Measurements from ENCODE around the gene MCFD2. TPM values are rescaled to one million over a fixed set of nuclear protein-coding genes. Genes with fewer than 3 reads are reported as not detected.
"Not testable (repeated sequence)": the region's sequence is repeated elsewhere in the genome, so short reads cannot be mapped to it uniquely, and the experiment has no call there.

MCFD2 gene
- total RNA-seq, 1 experiment from 2014 or later, result 97.6 TPM

- Histone ChIP-seq H3K36me3 (no peaks in the 10 kb centered on the region), H3K27me3 (replicated peaks) (no peaks in the 10 kb centered on the region), H3K9me3 (replicated peaks) (no peaks in the 10 kb centered on the region), H3K4me3 (no peak overlapping the region), H3K27ac (no peak overlapping the region), H3K4me1 (replicated peaks) (peaks cover 30% of the 10 kb centered on the region)
- no peak for DNase-seq (ENCODE audit: low read depth in 1 of 2, low spot score in 2 of 2)
Measured at GRCh38 chr2:46885376-46885775, 30.2 kb downstream of the MCFD2 start.

- DNase-seq (ENCODE audit: low read depth in 1 of 2, low spot score in 2 of 2), result no peak
- Histone ChIP-seq H3K4me1 (replicated peaks) (peaks cover 52% of the 10 kb centered on the region), H3K27me3 (replicated peaks) (no peaks in the 10 kb centered on the region), H3K9me3 (replicated peaks) (no peaks in the 10 kb centered on the region), H3K4me3 (no peak overlapping the region), H3K36me3 (no peaks in the 10 kb centered on the region), H3K27ac (no peak overlapping the region)
Measured at GRCh38 chr2:46879511-46879910, 36.1 kb downstream of the MCFD2 start.

DNA sequence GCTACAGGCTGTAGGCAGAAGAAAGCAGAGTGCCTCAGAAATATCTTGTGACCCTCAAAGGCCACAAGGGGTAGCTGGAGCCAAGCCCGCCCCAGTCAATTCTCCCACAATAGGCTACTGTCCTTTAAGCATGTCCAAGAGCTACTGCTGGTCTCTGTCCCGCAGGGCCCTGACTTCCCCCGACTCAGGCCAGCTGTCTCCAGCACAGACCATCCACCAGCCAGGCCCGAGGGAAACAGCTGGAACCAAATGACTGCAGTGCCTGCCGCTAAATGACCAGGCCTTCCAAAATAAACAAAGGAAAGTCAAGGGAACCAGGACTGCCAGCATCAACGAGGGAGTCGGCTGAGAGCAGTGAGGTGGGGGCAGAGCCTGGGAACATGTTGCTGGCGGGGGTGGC, 36.7 kb downstream of the MCFD2 start:
- H3K4me1 ChIP-seq (replicated peaks), result peaks cover 58% of the 10 kb centered on the region

DNA sequence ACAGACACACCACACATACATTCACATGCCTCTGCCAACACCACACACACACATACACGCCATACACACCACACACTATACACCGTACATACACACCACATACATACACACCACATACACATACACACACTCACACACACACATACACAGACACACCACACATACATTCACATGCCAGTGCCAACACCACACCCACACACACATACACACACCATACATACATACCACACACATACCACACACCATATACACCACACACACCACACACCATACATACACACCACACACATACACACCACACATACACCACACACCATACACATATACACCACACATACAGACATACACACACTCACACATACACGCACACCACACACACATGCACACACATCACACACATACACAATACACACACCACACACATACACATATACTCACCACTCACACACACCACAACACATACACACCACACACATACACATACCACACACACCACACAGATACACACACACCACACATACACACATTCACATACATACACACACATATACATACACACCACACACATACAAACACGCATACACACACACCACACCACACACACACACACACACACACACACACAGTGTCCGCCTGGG, 37.2 kb downstream of the MCFD2 start:
- Histone ChIP-seq H3K4me3 (no peak overlapping the region), H3K27me3 (replicated peaks) (no peaks in the 10 kb centered on the region), H3K27ac (no peak overlapping the region), H3K4me1 (replicated peaks) (peaks cover 63% of the 10 kb centered on the region), H3K36me3 (no peaks in the 10 kb centered on the region), H3K9me3 (replicated peaks) (no peaks in the 10 kb centered on the region)
- DNase-seq (ENCODE audit: low read depth in 1 of 2, low spot score in 2 of 2), result no peak

More for the DNA sequence above, 36.7 kb downstream of the MCFD2 start:
- no peaks in the 10 kb centered on the region for H3K9me3 ChIP-seq (replicated peaks)
- no peak overlapping the region for H3K27ac ChIP-seq
- no peaks in the 10 kb centered on the region for H3K27me3 ChIP-seq (replicated peaks)
- peak in 1 of 2 experiments; percentile 45 for DNase-seq (ENCODE audit: low read depth in 1 of 2, low spot score in 2 of 2)
- no peaks in the 10 kb centered on the region for H3K36me3 ChIP-seq
- H3K4me3 ChIP-seq, result no peak overlapping the region

GRCh38 chr2:46877619-46878113, 37.9 kb downstream of the MCFD2 start:
- Histone ChIP-seq H3K27ac (no peak overlapping the region), H3K4me1 (replicated peaks) (peaks cover 67% of the 10 kb centered on the region)

GRCh38 chr2:46876741-46877384, 38.7 kb downstream of the MCFD2 start:
- H3K4me1 ChIP-seq (replicated peaks), result peaks cover 64% of the 10 kb centered on the region
- no peak overlapping the region for H3K27ac ChIP-seq
- H3K9me3 ChIP-seq (replicated peaks), result no peaks in the 10 kb centered on the region
- no peaks in the 10 kb centered on the region for H3K36me3 ChIP-seq
- H3K4me3 ChIP-seq, result no peak overlapping the region
- DNase-seq (ENCODE audit: low read depth in 1 of 2, low spot score in 2 of 2), result peak in 1 of 2 experiments; percentile 78
- H3K27me3 ChIP-seq (replicated peaks), result no peaks in the 10 kb centered on the region

More at GRCh38 chr2:46877619-46878113, 37.9 kb downstream of the MCFD2 start:
- no peaks in the 10 kb centered on the region for H3K27me3 ChIP-seq (replicated peaks)
- H3K4me3 ChIP-seq, result no peak overlapping the region
- DNase-seq (ENCODE audit: low read depth in 1 of 2, low spot score in 2 of 2), result no peak
- no peaks in the 10 kb centered on the region for H3K9me3 ChIP-seq (replicated peaks)
- H3K36me3 ChIP-seq, result no peaks in the 10 kb centered on the region

DNA sequence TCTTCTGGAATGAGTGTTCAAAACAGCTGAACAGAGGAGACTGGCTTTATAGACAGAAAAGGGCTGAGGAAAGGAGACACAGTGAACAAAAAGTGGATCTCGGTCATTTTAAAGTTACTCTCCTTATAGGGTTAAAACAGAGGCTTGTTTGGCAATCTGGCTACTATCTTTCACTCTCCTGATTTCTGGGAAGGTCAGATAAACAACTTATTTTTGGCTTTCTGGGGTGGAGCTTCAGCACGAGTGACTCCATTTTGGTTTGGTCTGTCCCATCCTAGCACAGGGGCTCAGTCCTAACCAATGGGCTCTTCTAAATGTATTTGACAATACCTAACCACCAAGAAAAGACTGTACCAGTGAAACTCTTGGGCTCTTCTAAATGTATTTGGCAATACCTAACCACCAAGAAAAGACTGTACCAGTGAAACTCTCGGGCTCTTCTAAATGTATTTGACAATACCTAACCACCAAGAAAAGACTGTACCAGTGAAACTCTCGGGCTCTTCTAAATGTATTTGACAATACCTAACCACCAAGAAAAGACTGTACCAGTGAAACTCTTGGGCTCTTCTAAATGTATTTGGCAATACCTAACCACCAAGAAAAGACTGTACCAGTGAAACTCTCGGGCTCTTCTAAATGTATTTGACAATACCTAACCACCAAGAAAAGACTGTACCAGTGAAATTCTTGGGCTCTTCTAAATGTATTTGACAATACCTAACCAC, 39.5 kb downstream of the MCFD2 start:
- H3K9me3 ChIP-seq (replicated peaks); DNase-seq (ENCODE audit: low read depth in 1 of 2, low spot score in 2 of 2); H3K27me3 ChIP-seq (replicated peaks); H3K36me3 ChIP-seq; H3K27ac ChIP-seq; H3K4me3 ChIP-seq: not testable (repeated sequence)
- peaks cover 57% of the 10 kb centered on the region for H3K4me1 ChIP-seq (replicated peaks)

GRCh38 chr2:46875226-46875899, 40.2 kb downstream of the MCFD2 start:
- H3K4me1 ChIP-seq (replicated peaks), result peaks cover 49% of the 10 kb centered on the region
- no peak overlapping the region for H3K4me3 ChIP-seq
- no peaks in the 10 kb centered on the region for H3K27me3 ChIP-seq (replicated peaks)
- no peaks in the 10 kb centered on the region for H3K36me3 ChIP-seq
- 0 out of 2 replicates have a peak overlapping the region, but pooled peaks have one; percentile 3 for H3K27ac ChIP-seq
- H3K9me3 ChIP-seq (replicated peaks), result no peaks in the 10 kb centered on the region
- no peak for DNase-seq (ENCODE audit: low read depth in 1 of 2, low spot score in 2 of 2)

- Histone ChIP-seq H3K27me3 (replicated peaks) (no peaks in the 10 kb centered on the region), H3K4me3 (no peak overlapping the region), H3K9me3 (replicated peaks) (no peaks in the 10 kb centered on the region), H3K27ac (peak overlapping the region; percentile 3; the same call in 1 of the 2 replicates), H3K36me3 (no peaks in the 10 kb centered on the region), H3K4me1 (replicated peaks) (peaks cover 54% of the 10 kb centered on the region)
- no peak for DNase-seq (ENCODE audit: low read depth in 1 of 2, low spot score in 2 of 2)
Measured at GRCh38 chr2:46874236-46874929, 41.2 kb downstream of the MCFD2 start.

GRCh38 chr2:46873604-46874068, 42.0 kb downstream of the MCFD2 start:
- H3K9me3 ChIP-seq (replicated peaks), result no peaks in the 10 kb centered on the region
- H3K27me3 ChIP-seq (replicated peaks), result no peaks in the 10 kb centered on the region
- H3K4me3 ChIP-seq, result no peak overlapping the region
- peak; percentile 89 to 93 for DNase-seq (ENCODE audit: low read depth in 1 of 2, low spot score in 2 of 2)
- peak overlapping the region; percentile 25; the same call in 1 of the 2 replicates for H3K27ac ChIP-seq
- peaks cover 53% of the 10 kb centered on the region for H3K4me1 ChIP-seq (replicated peaks)
- H3K36me3 ChIP-seq, result no peaks in the 10 kb centered on the region

- no peak for DNase-seq (ENCODE audit: low read depth in 1 of 2, low spot score in 2 of 2)
- Histone ChIP-seq H3K4me3 (no peak overlapping the region), H3K36me3 (no peaks in the 10 kb centered on the region), H3K27me3 (replicated peaks) (no peaks in the 10 kb centered on the region), H3K4me1 (replicated peaks) (peaks cover 48% of the 10 kb centered on the region), H3K9me3 (replicated peaks) (no peaks in the 10 kb centered on the region), H3K27ac (peak overlapping the region; percentile 25)
Measured at GRCh38 chr2:46872902-46873603, 42.6 kb downstream of the MCFD2 start.

GRCh38 chr2:46871976-46872381, 43.6 kb downstream of the MCFD2 start:
- Histone ChIP-seq H3K4me3 (no peak overlapping the region), H3K9me3 (replicated peaks) (no peaks in the 10 kb centered on the region), H3K27me3 (replicated peaks) (no peaks in the 10 kb centered on the region), H3K27ac (no peak overlapping the region), H3K36me3 (no peaks in the 10 kb centered on the region), H3K4me1 (replicated peaks) (peaks cover 45% of the 10 kb centered on the region)
- DNase-seq (ENCODE audit: low read depth in 1 of 2, low spot score in 2 of 2), result no peak
